Transverse colon (tissue), 4 donors: ENCODE measurements around the gene ZSCAN30. TPM values are rescaled to one million over a fixed set of nuclear protein-coding genes. Genes with fewer than 3 reads are reported as not detected.

ENCODE experiments used
- DNase-seq: peaks from one replicate; pipeline ENCODE4 v3.0.0-alpha.2; 2019
- H3K27ac ChIP-seq, 4 donors: fragments of 200-600 bp; sonication (generic); 2 replicates each; pipeline ENCODE4 v1.5.1; 2016 to 2018; ENCODE audit warnings: inconsistent platforms in 4 of 4
- H3K27me3 ChIP-seq: fragments of 200-600 bp; sonication (generic); 2 replicates; pipeline ENCODE4 v1.5.1; 2017; ENCODE audit warnings: inconsistent platforms
- H3K36me3 ChIP-seq, 4 donors: fragments of 200-600 bp; sonication (generic); 2 replicates each; pipeline ENCODE4 v1.5.1; 2017 to 2019; ENCODE audit warnings: inconsistent platforms in 4 of 4
- H3K4me1 ChIP-seq, 4 donors: fragments of 200-600 bp; sonication (generic); 2 replicates each; pipeline ENCODE4 v1.5.1; 2017 to 2020; ENCODE audit warnings: inconsistent platforms in 4 of 4
- H3K4me3 ChIP-seq, 4 donors: fragments of 200-600 bp; sonication (generic); 1 replicate in 1 of 4; 2 replicates in 3 of 4; pipeline versions ENCODE4 v1.5.1 to v1.6.1; 2017 to 2019; ENCODE audit warnings: inconsistent platforms in 4 of 4
- H3K9me3 ChIP-seq, 2 donors: fragments of 200-600 bp; sonication (generic); 2 replicates each; pipeline ENCODE4 v1.5.1; 2017 to 2019; ENCODE audit warnings: inconsistent platforms in 2 of 2
- EP300 ChIP-seq: sonication (generic); formaldehyde crosslinking; IDR thresholded peaks from one replicate; pipeline ENCODE4 v1.6.1; 2017; ENCODE audit warnings: antibody characterized with exemption, low read depth
- POLR2A ChIP-seq: fragments of 450-650 bp; IDR thresholded peaks from one replicate; pipeline ENCODE4 v1.6.1; 2016; ENCODE audit warnings: antibody characterized with exemption, mild to moderate bottlenecking, moderate library complexity
- POLR2AphosphoS5 ChIP-seq, 3 donors: sonication (generic); formaldehyde crosslinking; IDR thresholded peaks; one replicate each; pipeline ENCODE4 v1.6.1; 2016; ENCODE audit warnings: antibody characterized with exemption in 3 of 3
- WGBS, 2 donors: methylation state at CpG; one replicate each; pipeline ENCODE4 v1.1.5; 2018; ENCODE audit warnings: low coverage in 1 of 2; 5-methylcytosine and 5-hydroxymethylcytosine counted together
- in situ Hi-C, 4 donors: fragments of 200-750 bp; cut with MboI; loops; one replicate each; pipeline versions ENCODE4 v1.15.0 to v1.15.1; 2017; ENCODE audit warnings: low sequenced_read_pairs in 3 of 4, low pct_ligation_motif_present in 1 of 4, low pct_unique_long_range_greater_than_20kb in 1 of 4
- intact Hi-C: fragments of 100-400 bp; cut with DNase I; formaldehyde crosslinking; loops from one replicate; pipeline ENCODE4 v1.15.1; 2023; ENCODE audit warnings: low total_unique reads
- total RNA-seq, 4 donors: library from RNA; depleted of rRNA; stranded (reverse); fragments of >200 nt; gene quantifications; one replicate each; pipeline ENCODE4 v1.1.0, GENCODE V29; 2016
- TF ChIP-seq, protein P1 (sequence below), 5 experiments: fragments of 200-600 bp in 3 of 5; fragments of 450-650 bp in 2 of 5; sonication (generic) in 3 of 5; IDR thresholded peaks; 1 replicate in 2 of 5; 2 replicates in 3 of 5; pipeline ENCODE4 v1.5.1; 2016 to 2017; ENCODE audit warnings: antibody characterized with exemption in 5 of 5, inconsistent platforms in 3 of 5, mild to moderate bottlenecking in 2 of 5, moderate library complexity in 1 of 5

ZSCAN30 gene
- total RNA-seq, 4 donors from 2014 or later: 7.1 to 23.5 (median 11.0) TPM

DNA sequence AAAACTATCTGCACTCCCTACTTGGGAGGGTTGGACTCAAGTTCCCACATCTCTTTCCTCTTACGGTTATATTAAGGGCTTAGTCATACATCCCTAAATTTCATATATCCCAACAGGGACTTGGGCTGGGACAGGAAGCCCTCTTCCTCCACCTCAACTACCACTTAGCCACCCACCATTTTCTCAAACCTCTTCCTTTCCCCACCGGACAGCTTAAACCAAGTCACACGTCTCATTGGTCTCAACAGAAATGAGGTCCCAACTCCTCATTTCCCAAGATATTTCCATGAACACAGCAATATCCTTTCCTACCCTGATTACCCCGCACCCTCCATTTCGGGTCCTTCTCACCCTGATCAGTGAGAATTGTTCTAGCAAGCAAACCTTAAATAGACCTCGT is 736 bp downstream of the ZSCAN30 start:
- WGBS, 2 donors: 6 to 9% methylated on average over 5 to 6 of the region's 6 CpGs
- TF ChIP-seq EP300: no peak
- no peak for TF ChIP-seq POLR2A
- TF ChIP-seq POLR2AphosphoS5 (IDR thresholded peaks at IDR 0.05): no peak
- TF ChIP-seq, protein P1, sequence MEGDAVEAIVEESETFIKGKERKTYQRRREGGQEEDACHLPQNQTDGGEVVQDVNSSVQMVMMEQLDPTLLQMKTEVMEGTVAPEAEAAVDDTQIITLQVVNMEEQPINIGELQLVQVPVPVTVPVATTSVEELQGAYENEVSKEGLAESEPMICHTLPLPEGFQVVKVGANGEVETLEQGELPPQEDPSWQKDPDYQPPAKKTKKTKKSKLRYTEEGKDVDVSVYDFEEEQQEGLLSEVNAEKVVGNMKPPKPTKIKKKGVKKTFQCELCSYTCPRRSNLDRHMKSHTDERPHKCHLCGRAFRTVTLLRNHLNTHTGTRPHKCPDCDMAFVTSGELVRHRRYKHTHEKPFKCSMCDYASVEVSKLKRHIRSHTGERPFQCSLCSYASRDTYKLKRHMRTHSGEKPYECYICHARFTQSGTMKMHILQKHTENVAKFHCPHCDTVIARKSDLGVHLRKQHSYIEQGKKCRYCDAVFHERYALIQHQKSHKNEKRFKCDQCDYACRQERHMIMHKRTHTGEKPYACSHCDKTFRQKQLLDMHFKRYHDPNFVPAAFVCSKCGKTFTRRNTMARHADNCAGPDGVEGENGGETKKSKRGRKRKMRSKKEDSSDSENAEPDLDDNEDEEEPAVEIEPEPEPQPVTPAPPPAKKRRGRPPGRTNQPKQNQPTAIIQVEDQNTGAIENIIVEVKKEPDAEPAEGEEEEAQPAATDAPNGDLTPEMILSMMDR (IDR thresholded peaks at IDR 0.05): no peak
- no peak for DNase-seq
- Histone ChIP-seq H3K36me3 (no peaks in the 10 kb centered on the region), H3K4me1 (peaks cover 7 to 25% (median 10%) of the 10 kb centered on the region in 4 donors), H3K27me3 (no peaks in the 10 kb centered on the region), H3K27ac (peak overlapping the region; percentile 82 to 89 (median 85)), H3K4me3 (peak overlapping the region; percentile 55 to 72 (median 62)), H3K9me3 (no peaks in the 10 kb centered on the region)
- intact Hi-C loops: no loop called here
- in situ Hi-C loops: no loop called here

DNA sequence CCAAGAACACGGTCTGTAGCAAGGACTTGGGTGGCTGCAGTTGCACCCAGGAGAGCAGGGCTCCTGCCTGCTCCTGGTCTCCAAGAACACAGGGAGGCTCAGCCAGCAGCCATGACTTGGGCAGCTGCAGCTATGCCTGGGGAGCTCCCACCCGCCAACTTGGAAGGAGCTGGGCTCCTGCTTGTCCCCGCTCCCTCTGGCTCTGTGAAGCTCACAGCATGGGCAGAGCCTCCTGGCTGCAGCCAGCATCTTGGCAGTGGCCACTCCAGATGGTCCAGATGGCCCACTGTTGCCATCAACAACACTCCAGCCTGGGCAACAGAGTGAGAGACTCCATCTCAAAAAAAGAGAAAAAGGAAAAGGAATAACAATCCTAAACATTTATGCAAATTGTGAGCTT is 5.2 kb downstream of the ZSCAN30 start:
- in situ Hi-C loops (no loop called here), intact Hi-C loops (no loop called here)
- TF ChIP-seq POLR2A (no peak), POLR2AphosphoS5 (IDR thresholded peaks at IDR 0.05) (no peak), EP300 (no peak)
- TF ChIP-seq, protein P1 (IDR thresholded peaks at IDR 0.05): no peak
- Histone ChIP-seq H3K9me3 (no peaks in the 10 kb centered on the region), H3K36me3 (no peaks in the 10 kb centered on the region), H3K27ac (no peak overlapping the region), H3K4me1 (peaks cover 0 to 9% (median 3%) of the 10 kb centered on the region in 4 donors), H3K27me3 (no peaks in the 10 kb centered on the region), H3K4me3 (no peak overlapping the region)
- 92 to 100% methylated on average over 1 to 3 of the region's 3 CpGs for WGBS, 2 donors
- no peak for DNase-seq

DNA sequence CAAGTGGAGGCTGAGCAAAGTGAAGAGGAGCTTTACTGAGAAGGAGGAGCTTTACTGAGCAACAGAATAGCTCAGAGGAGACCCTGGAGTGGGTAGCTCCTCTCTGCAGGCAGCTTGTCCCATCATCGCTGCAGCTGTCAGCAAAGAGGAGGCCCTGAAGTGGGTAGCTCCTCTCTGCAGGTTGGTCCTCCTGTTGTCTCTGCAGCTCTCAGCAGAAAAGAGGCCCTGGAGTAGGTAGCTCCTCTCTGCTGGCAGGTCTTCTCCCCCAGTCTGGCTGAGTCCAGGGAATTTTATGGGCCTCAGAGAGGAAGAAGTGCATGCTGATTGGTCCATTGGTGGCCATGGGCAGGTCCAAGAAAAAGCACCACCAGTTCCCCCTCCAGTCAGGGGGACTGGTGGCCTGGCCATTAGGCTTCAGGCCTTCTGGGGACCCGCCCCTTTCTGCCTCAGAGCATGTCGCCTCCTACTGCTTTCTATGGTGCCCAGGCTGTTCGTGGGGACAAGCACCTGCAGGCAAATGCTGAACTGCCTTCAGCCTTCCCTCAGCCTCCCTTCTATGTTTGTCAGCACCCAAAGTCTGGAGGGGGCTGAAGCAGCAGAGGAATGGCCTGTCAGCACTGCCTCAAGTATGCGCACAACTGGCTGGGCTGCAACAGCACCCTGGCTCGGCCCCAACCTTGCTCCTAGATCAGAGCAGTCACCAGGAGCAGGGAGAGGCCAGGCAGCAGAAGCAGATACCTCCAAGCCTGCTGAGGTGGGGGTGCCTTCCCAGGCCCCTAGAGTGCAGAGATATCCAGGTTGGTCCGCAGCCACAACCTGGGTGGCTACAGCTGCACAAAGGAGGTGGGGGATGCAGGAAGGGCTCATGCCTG is 5.9 kb downstream of the ZSCAN30 start:
- Histone ChIP-seq H3K4me1 (peaks cover 0 to 7% (median 3%) of the 10 kb centered on the region in 4 donors), H3K4me3 (no peak overlapping the region), H3K9me3 (no peaks in the 10 kb centered on the region), H3K27me3 (no peaks in the 10 kb centered on the region), H3K36me3 (no peaks in the 10 kb centered on the region), H3K27ac (no peak overlapping the region)
- DNase-seq: no peak
- WGBS, 2 donors: 98% methylated on average over 5 of the region's 7 CpGs; no CpG with 5 or more reads in 1 of the 2 donors
- in situ Hi-C loops (no loop called here), intact Hi-C loops (no loop called here)
- TF ChIP-seq EP300 (no peak), POLR2AphosphoS5 (IDR thresholded peaks at IDR 0.05) (no peak), POLR2A (no peak)
- TF ChIP-seq, protein P1 (IDR thresholded peaks at IDR 0.05): no peak

DNA sequence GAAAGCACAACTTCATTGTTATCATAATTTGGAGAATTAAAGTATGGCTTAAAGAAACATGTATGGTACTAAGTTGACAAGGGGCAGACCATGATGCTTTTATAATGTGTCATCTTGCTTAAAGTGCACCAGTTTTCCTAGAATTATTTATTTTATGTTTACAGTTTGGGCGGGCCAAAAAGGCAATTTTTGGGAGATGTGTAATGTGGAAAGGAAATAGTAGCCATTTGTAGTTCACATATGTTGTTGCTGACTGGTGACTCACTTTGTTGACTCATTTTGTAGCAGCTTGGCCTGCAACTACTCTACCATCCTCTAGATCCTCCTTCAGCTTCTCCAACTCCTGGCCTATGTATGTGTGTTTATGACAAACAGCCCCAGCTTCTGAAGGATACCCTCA is 7.7 kb downstream of the ZSCAN30 start:
- 58 to 79% methylated on average over 1 of the region's 1 CpG for WGBS, 2 donors
- no peak overlapping the region for H3K27ac ChIP-seq

More for the DNA sequence above, 7.7 kb downstream of the ZSCAN30 start:
- Histone ChIP-seq H3K36me3 (no peaks in the 10 kb centered on the region), H3K27me3 (no peaks in the 10 kb centered on the region), H3K4me3 (no peak overlapping the region), H3K9me3 (no peaks in the 10 kb centered on the region), H3K4me1 (no peaks in the 10 kb centered on the region)
- in situ Hi-C loops: no loop called here
- DNase-seq: no peak
- intact Hi-C loops: no loop called here
- TF ChIP-seq POLR2A (no peak), EP300 (no peak), POLR2AphosphoS5 (IDR thresholded peaks at IDR 0.05) (no peak)
- TF ChIP-seq, protein P1 (IDR thresholded peaks at IDR 0.05): no peak
